Retina (tissue), 1 donor: ENCODE measurements around the gene F7.
"Not testable (repeated sequence)": the region's sequence is repeated elsewhere in the genome, so short reads cannot be mapped to it uniquely, and the experiment has no call there.

Experiments used
- DNase-seq: peaks from one replicate; pipeline ENCODE4 v3.0.0-alpha.2; 2016

F7 gene

GRCh38 chr13:113105032-113105920 is at the start of gene F7:
Gene F7 (plus strand): TSS chr13:113105791. CDS start chr13:113105842, 51 bp downstream.
- no peak for DNase-seq

GRCh38 chr13:113057084-113057483 is 48.5 kb upstream of the F7 start:
- no peak for DNase-seq

GRCh38 chr13:113057559-113057958 is 48.0 kb upstream of the F7 start:
- not testable (repeated sequence) for DNase-seq

- DNase-seq, result no peak
These were observed 47.2 kb upstream of the F7 start for GRCh38 chr13:113058129-113058987.

GRCh38 chr13:113058988-113059850 is 46.4 kb upstream of the F7 start:
- DNase-seq, result no peak

- DNase-seq, result no peak
These were observed 45.7 kb upstream of the F7 start for GRCh38 chr13:113059891-113060290.

- no peak for DNase-seq
These were observed 44.9 kb upstream of the F7 start for GRCh38 chr13:113060557-113061270.

- no peak for DNase-seq
These were observed 44.3 kb upstream of the F7 start for GRCh38 chr13:113061271-113061625.

GRCh38 chr13:113061796-113062425 is 43.7 kb upstream of the F7 start:
- DNase-seq, result no peak

- DNase-seq, result no peak
These were observed 42.9 kb upstream of the F7 start for GRCh38 chr13:113062691-113063090.

- DNase-seq, result no peak
These were observed 42.5 kb upstream of the F7 start for GRCh38 chr13:113063091-113063491.

GRCh38 chr13:113064000-113064533 is 41.5 kb upstream of the F7 start:
- no peak for DNase-seq

- DNase-seq, result no peak
These were observed 40.8 kb upstream of the F7 start for GRCh38 chr13:113064534-113065405.

- DNase-seq, result no peak
These were observed 40.0 kb upstream of the F7 start for GRCh38 chr13:113065406-113066141.

- DNase-seq, result no peak
These were observed 39.5 kb upstream of the F7 start for GRCh38 chr13:113066142-113066455.

GRCh38 chr13:113066746-113067145 is 38.8 kb upstream of the F7 start:
- no peak for DNase-seq

GRCh38 chr13:113069861-113070805 is 35.5 kb upstream of the F7 start:
- no peak for DNase-seq

- DNase-seq, result no peak
These were observed 34.7 kb upstream of the F7 start for GRCh38 chr13:113070855-113071254.

- DNase-seq, result no peak
These were observed 33.2 kb upstream of the F7 start for GRCh38 chr13:113072376-113072775.
